ENCODE data around the gene GRAMD1B.

The GRAMD1B gene

GRCh38 chr11:123429913-123430720, at the start of gene GRAMD1B:
Gene GRAMD1B (plus strand): TSS chr11:123430269. CDS start chr11:123430793, 524 bp downstream.
- peak; percentile 59 to 61 for DNase-seq (ENCODE audit: low read depth in 2 of 2)

GRCh38 chr11:123381149-123381548, 48.9 kb upstream of the GRAMD1B start:
- no peak for DNase-seq (ENCODE audit: low read depth in 2 of 2)

GRCh38 chr11:123381817-123382554, 48.1 kb upstream of the GRAMD1B start:
- DNase-seq (ENCODE audit: low read depth in 2 of 2), result no peak

GRCh38 chr11:123382555-123383074, 47.5 kb upstream of the GRAMD1B start:
- DNase-seq (ENCODE audit: low read depth in 2 of 2), result no peak

- DNase-seq (ENCODE audit: low read depth in 2 of 2), result no peak
Measured at GRCh38 chr11:123384116-123384515, 46.0 kb upstream of the GRAMD1B start.

- no peak for DNase-seq (ENCODE audit: low read depth in 2 of 2)
Measured at GRCh38 chr11:123386796-123387510, 43.1 kb upstream of the GRAMD1B start.

- DNase-seq (ENCODE audit: low read depth in 2 of 2), result no peak
Measured at GRCh38 chr11:123388640-123389039, 41.4 kb upstream of the GRAMD1B start.

- no peak for DNase-seq (ENCODE audit: low read depth in 2 of 2)
Measured at GRCh38 chr11:123390146-123390545, 39.9 kb upstream of the GRAMD1B start.

GRCh38 chr11:123391646-123392348, 38.3 kb upstream of the GRAMD1B start:
- no peak for DNase-seq (ENCODE audit: low read depth in 2 of 2)

- no peak for DNase-seq (ENCODE audit: low read depth in 2 of 2)
Measured at GRCh38 chr11:123392431-123392830, 37.6 kb upstream of the GRAMD1B start.

GRCh38 chr11:123392844-123393243, 37.2 kb upstream of the GRAMD1B start:
- no peak for DNase-seq (ENCODE audit: low read depth in 2 of 2)

- no peak for DNase-seq (ENCODE audit: low read depth in 2 of 2)
Measured at GRCh38 chr11:123393312-123393927, 36.6 kb upstream of the GRAMD1B start.

GRCh38 chr11:123404676-123405075, 25.4 kb upstream of the GRAMD1B start:
- no peak for DNase-seq (ENCODE audit: low read depth in 2 of 2)

GRCh38 chr11:123405123-123405592, 24.9 kb upstream of the GRAMD1B start:
- DNase-seq (ENCODE audit: low read depth in 2 of 2), result no peak

GRCh38 chr11:123406441-123407129, 23.5 kb upstream of the GRAMD1B start:
- DNase-seq (ENCODE audit: low read depth in 2 of 2), result no peak

GRCh38 chr11:123407130-123407995, 22.7 kb upstream of the GRAMD1B start:
- DNase-seq (ENCODE audit: low read depth in 2 of 2), result peak in 1 of 2 donors; percentile 54

- DNase-seq (ENCODE audit: low read depth in 2 of 2), result no peak
Measured at GRCh38 chr11:123407996-123408597, 22.0 kb upstream of the GRAMD1B start.

- DNase-seq (ENCODE audit: low read depth in 2 of 2), result no peak
Measured at GRCh38 chr11:123408619-123409455, 21.2 kb upstream of the GRAMD1B start.

All from stimulated activated CD4-positive, alpha-beta T cell treated with anti-CD3 and anti-CD28 coated beads, Interleukin-1b, Interleukin-23, amount 100 ng/mL, for 4 hours (primary cell).